ENCODE measurements around the gene PDE6H.

Gene PDE6H

DNA sequence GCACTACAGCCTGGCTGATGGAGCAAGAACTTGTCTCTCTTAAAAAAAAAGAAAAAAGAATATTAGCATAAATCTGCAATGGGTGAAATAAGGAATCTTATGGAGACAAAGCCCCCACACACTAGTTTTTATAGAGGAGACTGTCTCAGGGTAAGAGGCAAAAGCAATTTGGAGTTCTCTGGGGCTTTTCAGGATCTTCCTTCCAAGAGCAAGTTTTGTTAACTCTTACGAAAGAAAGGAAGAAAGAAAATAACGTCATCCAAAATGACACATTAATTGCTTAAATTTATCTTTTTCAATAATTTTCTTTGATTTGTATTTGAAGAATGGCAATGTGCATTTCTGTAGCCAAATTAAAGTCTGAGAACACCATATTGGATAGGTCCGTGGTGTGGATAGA is 3.8 kb downstream of the PDE6H start:
- no peak for DNase-seq

DNA sequence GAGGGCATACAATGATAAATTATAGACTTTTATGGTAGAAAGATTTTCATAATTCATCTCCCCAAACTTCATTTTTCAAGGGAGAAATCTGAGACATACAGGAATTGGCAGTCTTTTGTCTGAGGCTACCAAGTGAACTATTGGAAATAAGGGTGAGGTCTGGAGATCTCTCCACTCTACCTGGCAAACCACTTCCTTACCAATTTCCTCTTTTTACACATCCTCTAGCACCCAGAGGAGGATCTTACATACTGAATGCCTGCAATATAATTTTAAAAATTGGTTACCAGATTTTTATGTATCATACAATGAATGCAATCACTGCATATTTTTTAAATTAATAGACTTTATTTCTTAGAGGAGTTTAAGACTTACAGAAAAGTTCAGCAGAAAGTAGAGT is 6.6 kb downstream of the PDE6H start:
- no peak for DNase-seq

DNA sequence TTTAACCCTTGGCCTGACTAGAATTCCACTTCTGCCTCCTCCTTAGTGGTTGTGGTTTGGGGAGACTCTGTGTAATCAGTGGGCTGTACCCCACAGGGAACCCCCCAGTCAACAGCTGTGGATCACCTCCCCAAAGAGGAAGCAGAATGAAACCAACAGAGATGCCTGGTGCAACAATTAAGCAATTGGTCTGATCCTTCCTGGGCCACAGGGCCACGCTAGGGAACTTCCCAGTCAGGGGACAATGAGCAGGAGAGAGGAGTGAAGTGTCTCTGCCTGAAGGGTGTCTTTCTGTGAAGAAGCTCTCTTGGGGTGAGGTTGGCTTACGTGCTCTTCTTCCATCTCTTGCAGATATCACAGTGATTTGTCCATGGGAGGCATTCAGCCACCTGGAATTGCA is 8.2 kb downstream of the PDE6H start:
- peak; percentile 34 for DNase-seq

DNA sequence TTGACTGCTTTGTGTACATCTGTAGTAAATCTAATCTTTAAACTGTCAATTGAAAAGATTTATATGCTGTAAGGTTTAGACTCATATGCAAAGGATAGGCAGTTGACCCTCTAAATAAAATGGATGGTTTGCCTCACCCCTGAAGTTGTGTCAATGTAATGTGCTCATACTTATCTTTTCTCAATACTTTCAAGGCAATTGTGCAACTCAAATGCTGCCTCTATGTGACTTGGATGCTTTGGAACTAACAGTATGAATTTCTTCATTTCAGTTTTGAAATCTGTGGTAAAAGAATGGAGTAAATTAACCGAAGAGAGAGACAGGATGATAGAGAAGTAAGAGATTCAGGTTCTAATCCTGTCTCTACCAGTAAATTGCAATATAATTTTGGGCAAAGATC is 9.7 kb downstream of the PDE6H start:
- peak; percentile 82 for DNase-seq

DNA sequence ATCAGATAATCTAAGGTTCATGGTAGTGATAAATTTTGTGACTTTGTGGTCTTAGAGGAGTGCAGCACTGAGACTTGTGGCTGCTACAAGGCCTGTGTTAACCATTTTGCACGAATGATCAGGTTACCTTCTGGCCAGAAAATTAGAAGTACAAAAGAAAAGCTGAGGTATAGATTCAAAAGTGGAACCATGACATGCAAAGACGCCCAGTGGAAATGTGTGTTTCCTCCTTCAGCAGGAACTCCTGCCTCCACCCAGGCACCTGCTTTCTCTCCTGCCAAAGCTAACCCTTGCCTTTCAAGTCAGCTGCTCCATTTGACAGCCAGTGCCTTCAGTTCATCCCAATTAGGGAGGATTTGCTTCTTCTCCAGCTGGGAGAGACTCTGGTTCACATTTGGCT is 10.1 kb downstream of the PDE6H start:
- no peak for DNase-seq

DNA sequence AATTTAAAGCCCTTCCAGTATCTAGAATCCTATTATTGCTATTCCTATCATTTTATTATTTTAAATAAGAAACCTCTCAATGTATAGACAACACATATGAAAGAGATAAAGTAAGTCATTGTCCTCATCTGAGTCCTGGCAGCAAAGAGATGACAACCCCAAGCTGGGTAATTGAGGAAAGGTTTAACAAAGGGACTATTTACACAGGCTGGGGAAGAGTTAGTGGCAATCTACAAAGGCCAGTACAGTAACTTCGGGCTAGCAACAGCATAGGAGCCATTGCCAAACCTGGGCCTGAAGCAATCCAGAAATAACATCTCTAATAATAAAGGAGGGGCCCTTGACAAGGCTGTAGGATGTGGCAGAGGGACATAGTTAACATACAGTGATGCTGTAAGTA is 11.2 kb downstream of the PDE6H start:
- no peak for DNase-seq

DNA sequence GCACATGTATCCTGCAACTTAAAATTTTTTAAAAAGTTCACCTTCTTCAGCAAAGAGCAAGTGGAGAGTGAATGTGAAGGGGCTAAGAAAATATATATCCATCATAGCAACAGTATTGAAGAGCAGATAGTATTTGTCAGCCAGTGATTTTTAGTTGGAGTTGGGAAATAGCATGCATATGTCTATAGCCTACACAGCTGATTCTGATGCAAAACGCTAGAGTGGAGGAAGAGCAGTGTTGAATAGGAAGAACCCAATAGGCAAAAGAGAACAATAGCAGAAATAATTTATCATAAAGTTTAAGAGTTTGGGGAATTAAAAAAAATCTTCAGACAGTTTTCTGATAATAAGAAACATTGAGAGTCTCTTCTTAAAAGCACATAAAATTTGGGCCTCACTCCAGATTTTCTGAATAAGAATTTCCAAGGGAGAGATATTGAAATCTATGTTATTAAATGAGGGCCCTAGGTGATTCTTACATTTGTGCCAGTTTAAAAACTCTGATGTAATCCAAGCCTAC is 12.0 kb downstream of the PDE6H start:
- DNase-seq = no peak

DNA sequence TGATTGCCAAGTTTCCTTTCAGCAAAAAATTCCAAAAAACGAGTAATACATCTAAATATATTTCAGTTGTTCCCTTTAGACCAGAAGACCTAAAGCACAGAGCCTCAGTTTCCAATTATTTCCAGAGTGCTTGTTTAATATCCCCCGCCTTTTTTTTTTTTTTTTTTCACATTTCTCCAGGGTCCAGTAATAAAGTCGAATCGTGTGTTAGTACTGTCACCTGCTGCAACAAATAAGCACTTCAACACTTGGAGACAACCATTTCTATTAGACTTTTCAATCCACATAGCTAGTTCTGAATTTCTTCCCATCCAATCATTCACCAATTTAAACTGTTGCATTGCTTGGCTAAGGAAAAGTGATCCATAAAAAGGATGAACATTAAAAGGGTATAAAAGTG is 13.6 kb downstream of the PDE6H start:
- DNase-seq = no peak

DNA sequence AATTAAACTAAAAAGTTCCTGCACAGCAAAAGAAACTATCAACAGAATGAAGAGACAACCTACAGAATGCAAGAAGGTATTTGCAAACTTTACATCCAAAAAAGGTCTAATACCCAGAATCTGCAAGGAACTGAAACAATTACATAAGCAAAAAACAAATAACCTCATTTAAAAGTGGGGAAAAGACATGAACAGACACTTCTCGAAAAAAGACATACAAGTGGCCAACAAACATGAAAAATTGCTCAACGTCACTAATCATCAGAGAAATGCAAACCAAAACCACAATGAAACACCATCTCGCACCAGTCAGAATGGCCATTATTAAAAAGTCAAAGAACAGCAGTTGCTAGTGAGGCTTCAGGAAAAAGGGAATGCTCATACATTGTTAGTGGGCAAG is 15.2 kb downstream of the PDE6H start:
- peak; percentile 30 for DNase-seq

DNA sequence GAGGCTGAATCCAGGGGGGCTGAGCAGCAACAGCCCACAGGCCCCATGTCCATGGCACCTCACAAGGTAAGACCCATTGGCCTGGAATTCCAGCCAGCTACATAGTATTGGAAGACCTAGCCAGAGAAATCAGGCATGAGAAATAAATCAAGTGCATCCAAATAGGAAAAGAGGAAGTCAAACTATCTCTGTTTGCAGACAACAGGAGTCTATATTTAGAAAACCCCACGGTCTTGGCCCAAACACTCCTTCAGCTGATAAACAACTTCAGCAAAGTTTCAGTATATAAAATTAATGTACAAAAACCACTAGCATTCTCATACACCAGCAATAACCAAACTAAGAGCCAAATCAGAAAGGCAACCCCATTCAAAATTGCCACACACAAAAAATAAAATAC is 16.9 kb downstream of the PDE6H start:
- DNase-seq = peak; percentile 65

DNA sequence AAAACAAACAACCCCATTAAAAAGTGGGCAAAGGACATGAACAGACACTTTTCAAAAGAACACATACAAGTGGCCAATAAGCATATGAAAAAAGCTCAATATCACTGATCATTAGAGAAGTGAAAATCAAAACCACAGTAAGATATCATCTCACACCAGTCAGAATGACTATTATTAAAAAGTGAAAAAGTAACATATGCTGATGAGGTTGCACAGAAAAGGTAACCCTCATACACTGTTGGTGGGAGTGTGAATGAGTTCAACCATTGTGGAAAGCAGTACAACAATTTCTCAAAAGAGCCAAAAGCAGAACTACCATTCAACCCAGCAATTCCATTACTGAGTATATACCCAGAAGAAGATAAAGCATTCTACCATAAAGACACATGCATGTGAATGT is 18.2 kb downstream of the PDE6H start:
- no peak for DNase-seq

DNA sequence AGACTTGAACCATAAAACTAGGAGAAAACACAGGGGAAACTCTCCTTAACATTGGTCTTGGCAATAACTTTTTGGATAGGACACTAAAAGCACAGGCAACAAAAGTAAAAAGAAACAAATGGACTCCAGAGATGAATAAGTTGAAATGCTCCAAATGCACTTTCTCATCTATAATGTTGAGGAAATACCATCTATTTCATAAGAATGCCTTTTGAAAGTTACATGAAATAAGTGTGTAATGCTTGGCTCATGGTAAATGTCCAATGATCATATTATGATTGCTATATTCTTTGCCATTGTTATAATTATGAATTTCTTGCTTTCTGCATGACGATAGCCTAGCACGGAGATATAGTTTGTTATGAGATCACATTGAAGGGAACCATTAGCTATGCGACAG is 19.8 kb downstream of the PDE6H start:
- no peak for DNase-seq

DNA sequence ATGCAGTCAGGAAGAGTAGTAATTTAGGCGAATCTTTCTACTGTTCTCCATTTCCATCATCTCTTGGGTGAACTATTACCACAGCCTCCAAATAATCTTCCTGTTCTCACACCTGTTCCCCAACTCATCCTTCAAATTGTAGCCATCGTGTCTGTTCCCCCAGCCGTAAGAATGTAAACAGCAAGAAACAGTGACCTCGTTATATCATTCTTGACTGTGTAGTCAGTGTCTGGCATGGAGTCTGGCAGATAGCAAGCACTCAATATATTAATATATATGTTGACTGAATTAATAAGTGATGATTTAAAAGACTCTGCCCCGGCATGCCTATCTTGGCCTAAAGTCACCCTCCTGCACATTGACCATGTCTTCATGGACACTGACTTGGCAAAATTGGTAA is 20.3 kb downstream of the PDE6H start:
- DNase-seq = no peak

DNA sequence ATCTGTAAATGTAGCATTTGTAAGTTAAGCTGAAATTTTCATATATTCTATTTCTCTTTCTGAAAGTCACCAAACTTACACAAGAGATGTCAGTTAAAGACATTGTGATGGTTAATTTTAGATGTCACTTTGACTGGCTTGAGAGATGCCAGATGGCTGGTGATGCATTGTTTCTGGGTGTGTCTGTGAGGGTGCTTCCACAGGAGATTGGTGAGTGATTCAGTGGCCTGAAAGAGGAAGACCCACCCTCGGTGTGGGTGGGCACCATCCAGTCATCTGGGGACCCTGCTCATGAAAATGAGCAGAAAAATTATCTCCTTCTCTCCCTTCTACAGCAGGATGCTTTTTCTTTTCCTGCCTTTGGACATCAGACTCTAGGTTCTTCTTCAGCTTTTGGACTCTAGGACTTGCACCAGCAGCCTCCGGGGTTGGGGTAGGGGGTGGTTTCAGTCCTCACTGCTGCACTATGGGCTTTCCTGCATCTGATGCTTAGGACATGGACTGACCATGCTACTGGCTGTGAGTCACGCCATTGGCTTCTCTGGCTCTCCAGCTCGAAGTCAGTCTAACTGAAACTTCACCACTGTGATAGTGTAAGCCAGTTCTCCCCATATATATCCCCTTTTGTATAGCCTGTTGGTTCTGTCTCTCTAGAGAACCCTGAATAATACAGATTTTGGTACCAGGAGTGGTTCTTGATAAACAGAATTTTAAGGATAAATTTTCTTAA is 20.9 kb downstream of the PDE6H start:
- no peak for DNase-seq

DNA sequence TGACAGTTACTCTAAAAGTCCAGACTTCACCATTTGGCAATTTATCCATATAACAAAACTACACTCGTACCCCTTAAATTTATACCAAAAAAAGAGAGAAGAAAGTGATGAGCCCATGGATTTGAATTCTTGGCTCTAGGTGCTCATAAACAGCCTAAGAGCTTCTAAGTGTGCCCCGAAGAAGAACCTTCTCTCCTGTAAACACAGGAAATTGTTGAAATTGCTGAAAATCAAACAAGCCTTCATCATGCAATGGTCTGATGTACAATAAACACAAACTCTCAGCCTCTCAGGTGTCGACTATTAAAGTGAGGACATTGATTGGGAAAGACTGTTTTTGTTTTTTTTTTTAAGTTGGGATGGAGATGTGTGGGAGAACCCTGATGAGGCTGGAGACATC is 21.8 kb downstream of the PDE6H start:
- DNase-seq = no peak

DNA sequence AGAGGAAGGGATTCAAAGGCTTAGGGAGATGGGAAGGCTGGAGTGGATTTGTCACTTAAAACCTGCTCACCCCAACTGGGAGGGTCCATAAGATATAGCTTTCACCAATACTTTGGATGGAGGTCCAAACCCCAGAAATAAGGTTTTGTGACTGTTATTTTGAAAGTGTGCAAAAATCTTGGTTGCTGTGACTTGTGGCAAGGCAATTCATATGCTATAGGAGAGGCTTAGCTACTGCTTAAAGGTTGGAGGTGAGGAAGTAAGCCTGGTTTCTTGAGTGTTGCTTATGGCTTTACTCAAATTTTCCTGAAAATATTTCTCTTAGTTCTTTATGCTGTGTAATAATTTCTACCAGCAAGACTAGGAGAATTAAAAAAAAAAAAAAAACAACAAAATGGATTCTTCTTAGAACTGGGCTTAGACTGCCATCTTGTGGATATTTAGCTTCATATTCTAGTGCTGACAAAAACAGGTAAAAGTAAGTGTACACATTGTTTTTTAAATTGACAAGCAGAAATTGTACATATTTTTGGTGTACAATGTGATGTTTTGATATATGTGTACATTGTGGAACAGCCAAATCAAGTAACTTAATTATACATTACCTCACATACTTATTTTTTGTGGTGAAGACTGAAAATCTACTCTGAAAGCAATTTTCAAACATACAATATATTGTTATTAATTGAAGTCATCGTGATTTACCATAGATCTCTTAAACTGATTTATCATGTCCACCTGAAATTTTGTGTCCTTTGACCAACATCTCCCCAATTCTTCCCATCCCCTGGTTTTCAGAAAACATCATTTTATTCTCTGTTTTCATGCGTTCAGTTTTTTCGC is 23.0 kb downstream of the PDE6H start:
- peak; percentile 93 for DNase-seq

DNA sequence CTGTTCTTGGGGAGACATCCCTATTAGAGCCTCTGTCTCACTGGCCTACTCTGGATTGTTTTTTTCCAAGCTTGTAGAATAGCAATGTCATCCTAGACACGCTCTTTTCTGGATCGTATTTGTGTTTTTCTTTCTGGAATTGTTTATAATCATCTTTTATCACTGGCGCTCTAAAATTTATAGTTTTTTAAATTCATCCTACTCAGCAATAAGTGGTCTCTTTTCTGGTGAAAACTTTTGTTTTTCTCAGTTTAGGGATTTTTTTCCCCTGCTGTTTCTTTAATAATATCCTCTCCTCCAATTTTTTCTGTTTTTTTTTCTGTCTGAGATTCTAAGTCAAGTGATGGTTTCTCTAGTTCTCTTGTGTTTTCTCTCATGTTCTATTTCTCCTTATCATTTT is 25.2 kb downstream of the PDE6H start:
- DNase-seq = no peak

DNA sequence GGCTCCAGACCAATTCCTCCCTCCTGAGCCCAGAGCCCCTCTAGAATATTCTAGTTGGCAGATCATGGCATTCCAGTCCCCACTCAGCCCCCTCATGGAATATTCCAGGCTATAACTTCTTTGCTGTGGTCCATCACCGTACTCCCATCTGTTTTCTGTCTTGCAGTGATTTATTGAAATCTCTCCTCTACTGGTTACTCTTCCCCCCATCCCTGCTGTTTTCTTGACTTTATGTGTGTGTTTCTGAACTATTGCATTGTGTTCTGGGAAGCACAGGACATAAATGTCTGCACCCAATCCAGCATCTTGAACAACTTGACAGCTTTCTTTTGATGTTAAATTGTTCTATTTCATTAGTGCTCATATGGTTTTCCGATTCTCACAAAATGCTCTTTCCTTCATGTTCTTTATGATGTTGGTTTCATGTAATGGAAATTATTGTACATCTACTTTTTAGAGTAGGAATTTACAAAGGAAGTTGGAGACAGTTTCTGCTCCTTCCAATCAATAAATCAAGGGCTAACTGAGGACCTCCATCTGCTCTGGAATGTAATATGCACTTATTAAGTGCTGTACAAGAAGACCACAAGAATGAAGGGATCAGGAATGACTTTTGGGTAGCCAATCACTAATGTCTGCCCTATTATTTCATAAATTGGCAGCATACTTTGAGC is 26.3 kb downstream of the PDE6H start:
- no peak for DNase-seq

DNA sequence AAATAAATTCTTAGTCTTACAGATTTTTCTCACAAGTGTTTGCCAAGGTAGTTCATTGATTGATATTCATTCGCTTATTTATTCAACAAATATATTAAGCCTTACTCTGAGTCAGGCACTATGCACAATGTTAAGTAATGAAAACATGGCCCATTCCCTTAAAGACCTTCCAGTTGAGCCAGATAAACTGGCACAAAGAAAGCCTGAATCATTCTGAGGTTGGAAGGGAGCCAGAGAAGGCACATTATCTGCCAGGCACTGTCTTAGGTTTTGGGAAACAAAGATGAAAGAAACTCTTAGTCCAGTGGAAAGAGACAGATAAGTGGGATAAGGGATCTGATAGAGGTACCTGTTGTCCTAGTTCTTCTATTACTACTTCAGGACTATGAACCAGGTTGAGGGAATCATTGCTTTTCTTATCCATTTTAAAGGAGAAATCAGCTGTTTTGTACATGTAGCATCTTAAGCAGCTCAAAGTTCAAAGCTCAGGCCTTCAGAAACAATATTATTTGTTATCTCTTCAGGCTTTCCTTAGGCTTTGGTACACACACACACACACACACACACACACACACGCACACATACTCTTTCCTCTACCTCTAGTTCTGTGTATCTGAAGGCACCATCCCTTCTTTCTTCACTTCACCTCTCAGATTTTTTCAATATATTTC is 27.0 kb downstream of the PDE6H start:
- DNase-seq = peak; percentile 90

DNA sequence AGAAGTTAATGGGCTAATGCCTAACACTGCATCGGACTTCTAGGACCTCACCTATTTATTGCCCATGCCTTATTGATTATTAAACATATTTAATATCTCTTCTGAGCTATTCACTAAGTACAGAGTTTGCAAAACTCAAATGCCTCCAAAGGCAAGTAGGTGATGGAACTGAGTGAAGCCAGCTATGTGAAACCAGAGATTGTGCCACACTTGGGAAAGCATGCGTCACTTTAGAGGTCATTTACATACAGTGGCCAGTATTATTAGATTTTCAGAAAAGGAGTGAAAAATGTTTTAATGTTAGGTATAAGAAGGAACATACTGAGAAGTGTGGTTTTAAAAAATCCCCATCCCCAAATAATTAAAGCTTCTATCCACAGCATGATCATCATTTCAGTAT is 27.7 kb downstream of the PDE6H start:
- no peak for DNase-seq

DNA sequence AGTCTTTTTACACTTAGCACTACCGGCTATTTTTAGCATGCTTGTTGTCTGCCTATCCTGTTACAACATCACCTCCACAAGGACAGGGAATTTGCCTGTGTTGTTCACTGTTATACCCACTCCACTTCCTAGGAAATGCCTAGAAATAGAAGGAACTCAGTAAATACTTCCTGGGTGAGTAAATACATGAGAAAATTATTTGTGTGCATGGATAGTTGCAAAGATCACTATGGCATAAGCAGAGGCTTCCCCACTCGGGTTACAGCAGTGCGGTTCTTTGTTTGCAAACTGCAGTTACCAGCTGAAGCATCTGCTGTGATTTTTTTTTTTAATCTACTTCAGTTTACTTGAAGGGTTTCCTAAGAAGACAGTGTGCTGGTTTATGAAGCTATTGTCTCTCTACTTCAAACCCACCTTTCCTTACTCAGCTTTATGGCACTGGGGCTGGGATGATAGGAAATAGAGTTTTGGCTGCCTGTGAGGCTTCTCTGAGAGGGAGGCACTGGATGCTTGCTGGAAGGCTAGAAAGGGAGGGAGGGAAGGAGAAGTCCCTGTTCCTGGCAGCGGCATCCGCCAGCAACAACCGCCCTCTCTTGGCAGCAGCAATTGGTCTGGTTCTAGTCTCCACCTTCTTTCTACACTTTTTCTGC is 29.0 kb downstream of the PDE6H start:
- no peak for DNase-seq

DNA sequence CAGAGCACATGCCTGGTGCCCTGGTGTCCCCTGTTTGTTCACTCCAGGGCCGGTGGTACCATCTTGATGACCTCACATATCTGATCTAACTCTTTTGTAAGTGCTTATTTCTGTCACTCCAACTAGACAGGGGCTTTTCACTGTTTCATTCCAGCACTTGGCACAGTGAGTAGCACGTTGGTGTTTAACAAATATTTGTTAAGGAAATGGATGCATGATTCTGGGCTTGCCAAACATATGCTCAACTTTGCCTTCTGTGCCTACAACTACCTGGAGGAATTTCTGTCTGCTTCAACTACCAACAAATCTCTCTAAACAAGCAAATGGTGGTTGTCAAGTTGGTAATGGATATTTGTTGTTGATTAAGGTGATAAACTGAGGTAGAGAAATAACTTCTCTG is 31.6 kb downstream of the PDE6H start:
- no peak for DNase-seq

DNA sequence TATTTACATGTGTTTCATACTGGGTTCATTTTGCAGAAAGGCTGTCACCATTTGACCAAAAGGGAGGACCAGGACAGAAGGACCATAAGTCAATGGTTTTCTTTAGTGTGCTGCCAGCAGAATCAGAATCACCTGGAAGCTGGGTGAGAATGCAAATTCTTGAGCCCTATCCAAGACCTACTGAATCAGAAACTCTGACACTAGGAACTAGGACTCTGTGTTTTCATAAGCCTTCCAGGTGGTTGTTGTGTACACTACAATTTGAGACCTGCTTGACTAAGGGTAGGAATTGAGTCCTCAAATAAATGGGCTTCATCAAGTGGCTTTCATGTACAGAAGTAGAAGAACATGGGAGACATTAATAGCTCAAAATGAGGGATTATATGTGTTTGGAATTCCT is 32.2 kb downstream of the PDE6H start:
- no peak for DNase-seq
